ENCODE measurements around the gene WDR37.
"Not testable (repeated sequence)": the region's sequence is repeated elsewhere in the genome, so short reads cannot be mapped to it uniquely, and the experiment has no call there.

WDR37 gene

GRCh38 chr10:1158066-1158465 is 101.9 kb downstream of the WDR37 start:
- Histone ChIP-seq H3K27ac (replicated peaks; ENCODE audit: low read length) (no peak overlapping the region), H3K36me3 (replicated peaks in 1 of 2; ENCODE audit: control insufficient read depth in 2 of 2, insufficient read depth in 2 of 2, low read length in 2 of 2) (no peaks in the 10 kb centered on the region), H4K8ac (ENCODE audit: low read depth, low read length) (no peak overlapping the region), H3K23ac (ENCODE audit: low read depth, low read length, poor library complexity) (no peak overlapping the region), H3K27me3 (ENCODE audit: control insufficient read depth in 3 of 3, insufficient read depth in 3 of 3, low read depth in 1 of 3, low read length in 3 of 3) (peaks cover 0 to 21% (median 0%) of the 10 kb centered on the region in 3 experiments), H2AFZ (ENCODE audit: low read length) (no peak overlapping the region), H3K9me3 (replicated peaks in 1 of 2; ENCODE audit: control insufficient read depth in 2 of 2, insufficient read depth in 1 of 2, low read depth in 1 of 2, low read length in 2 of 2) (no peaks in the 10 kb centered on the region), H3K9ac (ENCODE audit: low read depth, low read length, poor library complexity) (no peak overlapping the region), H2BK5ac (ENCODE audit: low read length) (no peak overlapping the region), H4K91ac (ENCODE audit: low read depth, low read length, poor library complexity) (no peak overlapping the region), H2BK12ac (ENCODE audit: low read length) (no peak overlapping the region), H2AK5ac (ENCODE audit: low read depth, low read length) (no peak overlapping the region), H3K4me3 (ENCODE audit: low read length in 2 of 2) (no peak overlapping the region), H3K4ac (ENCODE audit: low read length) (no peak overlapping the region), H3K4me1 (ENCODE audit: control insufficient read depth in 2 of 2, insufficient read depth in 1 of 2, low read depth in 1 of 2, low read length in 2 of 2) (peaks cover 0 to 6% of the 10 kb centered on the region in 2 donors), H2BK120ac (ENCODE audit: low read depth, low read length) (no peak overlapping the region), H2BK15ac (ENCODE audit: low read length) (no peak overlapping the region), H3K4me2 (ENCODE audit: insufficient read depth, low read length, poor library complexity, severe bottlenecking) (no peak overlapping the region), H3K14ac (ENCODE audit: low read length) (no peak overlapping the region), H3K18ac (ENCODE audit: low read length) (no peak overlapping the region), H3K79me1 (ENCODE audit: low read depth, low read length) (no peaks in the 10 kb centered on the region)
- no peak for DNase-seq (ENCODE audit: low spot score)
- WGBS, 2 donors (ENCODE audit: extremely low coverage in 2 of 2, insufficient read length in 2 of 2, insufficient replicate concordance in 1 of 2), result no CpG with 5 or more reads among the region's 12 CpGs

DNA sequence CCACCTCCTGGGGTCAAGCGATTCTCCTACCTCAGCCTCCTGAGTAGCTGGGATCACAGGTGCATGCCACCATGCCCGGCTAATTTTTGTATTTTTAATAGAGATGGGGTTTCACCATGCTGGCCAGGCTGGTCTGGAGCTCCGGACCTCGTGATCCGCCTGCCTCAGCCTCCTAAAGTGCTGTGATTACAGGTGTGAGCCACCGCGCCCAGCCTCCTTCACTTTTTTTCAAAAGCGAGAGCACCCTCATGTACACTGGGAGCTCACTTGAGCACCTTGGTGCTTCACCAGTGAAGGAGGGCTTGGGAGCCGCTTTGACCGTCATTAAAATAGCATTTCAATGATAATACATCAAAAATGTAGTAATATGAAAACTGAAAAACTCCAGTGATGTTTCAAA is 102.4 kb downstream of the WDR37 start:
- not testable (repeated sequence) for H3K4me2 ChIP-seq (ENCODE audit: insufficient read depth, low read length, poor library complexity, severe bottlenecking); H2BK15ac ChIP-seq (ENCODE audit: low read length); H2BK120ac ChIP-seq (ENCODE audit: low read depth, low read length); H3K4me3 ChIP-seq (ENCODE audit: low read length in 2 of 2); H3K79me1 ChIP-seq (ENCODE audit: low read depth, low read length); H3K4ac ChIP-seq (ENCODE audit: low read length); H3K27ac ChIP-seq (replicated peaks; ENCODE audit: low read length); H3K18ac ChIP-seq (ENCODE audit: low read length); H2AFZ ChIP-seq (ENCODE audit: low read length); H3K23ac ChIP-seq (ENCODE audit: low read depth, low read length, poor library complexity); DNase-seq (ENCODE audit: low spot score); H2BK5ac ChIP-seq (ENCODE audit: low read length); H3K14ac ChIP-seq (ENCODE audit: low read length); H3K9me3 ChIP-seq (replicated peaks in 1 of 2; ENCODE audit: control insufficient read depth in 2 of 2, insufficient read depth in 1 of 2, low read depth in 1 of 2, low read length in 2 of 2); H3K9ac ChIP-seq (ENCODE audit: low read depth, low read length, poor library complexity); H4K91ac ChIP-seq (ENCODE audit: low read depth, low read length, poor library complexity); H2BK12ac ChIP-seq (ENCODE audit: low read length); H3K4me1 ChIP-seq (ENCODE audit: control insufficient read depth in 2 of 2, insufficient read depth in 1 of 2, low read depth in 1 of 2, low read length in 2 of 2); H4K8ac ChIP-seq (ENCODE audit: low read depth, low read length); H3K36me3 ChIP-seq (replicated peaks in 1 of 2; ENCODE audit: control insufficient read depth in 2 of 2, insufficient read depth in 2 of 2, low read length in 2 of 2); H2AK5ac ChIP-seq (ENCODE audit: low read depth, low read length)
- WGBS, 2 donors (ENCODE audit: extremely low coverage in 2 of 2, insufficient read length in 2 of 2, insufficient replicate concordance in 1 of 2), result no CpG with 5 or more reads among the region's 10 CpGs
- H3K27me3 ChIP-seq (ENCODE audit: control insufficient read depth in 3 of 3, insufficient read depth in 3 of 3, low read depth in 1 of 3, low read length in 3 of 3), result peaks cover 0 to 17% (median 0%) of the 10 kb centered on the region in 3 experiments

- DNase-seq (ENCODE audit: low spot score), result no peak
- Histone ChIP-seq H2AK5ac (ENCODE audit: low read depth, low read length) (peak overlapping the region; percentile 30), H3K79me1 (ENCODE audit: low read depth, low read length) (no peaks in the 10 kb centered on the region), H3K18ac (ENCODE audit: low read length) (peak overlapping the region; percentile 85), H2BK15ac (ENCODE audit: low read length) (no peak overlapping the region), H2AFZ (ENCODE audit: low read length) (no peak overlapping the region), H3K14ac (ENCODE audit: low read length) (peak overlapping the region; percentile 90), H3K4me1 (ENCODE audit: control insufficient read depth in 2 of 2, insufficient read depth in 1 of 2, low read depth in 1 of 2, low read length in 2 of 2) (peaks cover 0 to 3% of the 10 kb centered on the region in 2 donors), H4K91ac (ENCODE audit: low read depth, low read length, poor library complexity) (no peak overlapping the region), H4K8ac (ENCODE audit: low read depth, low read length) (no peak overlapping the region), H3K9me3 (replicated peaks in 1 of 2; ENCODE audit: control insufficient read depth in 2 of 2, insufficient read depth in 1 of 2, low read depth in 1 of 2, low read length in 2 of 2) (no peaks in the 10 kb centered on the region), H3K4me3 (ENCODE audit: low read length in 2 of 2) (peak overlapping the region in 1 of 2 donors; percentile 36), H3K9ac (ENCODE audit: low read depth, low read length, poor library complexity) (peak overlapping the region; percentile 85), H2BK120ac (ENCODE audit: low read depth, low read length) (no peak overlapping the region), H2BK12ac (ENCODE audit: low read length) (peak overlapping the region; percentile 30), H3K27ac (replicated peaks; ENCODE audit: low read length) (no peak overlapping the region), H3K4me2 (ENCODE audit: insufficient read depth, low read length, poor library complexity, severe bottlenecking) (no peak overlapping the region), H3K4ac (ENCODE audit: low read length) (no peak overlapping the region), H3K36me3 (replicated peaks in 1 of 2; ENCODE audit: control insufficient read depth in 2 of 2, insufficient read depth in 2 of 2, low read length in 2 of 2) (no peaks in the 10 kb centered on the region), H3K23ac (ENCODE audit: low read depth, low read length, poor library complexity) (peak overlapping the region; percentile 87), H2BK5ac (ENCODE audit: low read length) (no peak overlapping the region), H3K27me3 (ENCODE audit: control insufficient read depth in 3 of 3, insufficient read depth in 3 of 3, low read depth in 1 of 3, low read length in 3 of 3) (peaks cover 0 to 12% (median 0%) of the 10 kb centered on the region in 3 experiments)
- no CpG with 5 or more reads among the region's 59 CpGs for WGBS, 2 donors (ENCODE audit: extremely low coverage in 2 of 2, insufficient read length in 2 of 2, insufficient replicate concordance in 1 of 2)
Measured at GRCh38 chr10:1159131-1160061, 103.2 kb downstream of the WDR37 start.

GRCh38 chr10:1160561-1161314 is 104.6 kb downstream of the WDR37 start:
- H2BK15ac ChIP-seq (ENCODE audit: low read length), result no peak overlapping the region
- no peaks in the 10 kb centered on the region for H3K36me3 ChIP-seq (replicated peaks in 1 of 2; ENCODE audit: control insufficient read depth in 2 of 2, insufficient read depth in 2 of 2, low read length in 2 of 2)
- H3K4ac ChIP-seq (ENCODE audit: low read length), result no peak overlapping the region
- H4K91ac ChIP-seq (ENCODE audit: low read depth, low read length, poor library complexity), result peak overlapping the region; percentile 73
- H3K9ac ChIP-seq (ENCODE audit: low read depth, low read length, poor library complexity), result peak overlapping the region; percentile 73
- H2AK5ac ChIP-seq (ENCODE audit: low read depth, low read length), result no peak overlapping the region
- no peak overlapping the region for H3K4me3 ChIP-seq (ENCODE audit: low read length in 2 of 2)
- no peak overlapping the region for H2AFZ ChIP-seq (ENCODE audit: low read length)
- no peaks in the 10 kb centered on the region for H3K9me3 ChIP-seq (replicated peaks in 1 of 2; ENCODE audit: control insufficient read depth in 2 of 2, insufficient read depth in 1 of 2, low read depth in 1 of 2, low read length in 2 of 2)
- no peak for DNase-seq (ENCODE audit: low spot score)
- H3K27me3 ChIP-seq (ENCODE audit: control insufficient read depth in 3 of 3, insufficient read depth in 3 of 3, low read depth in 1 of 3, low read length in 3 of 3), result peaks cover 0 to 2% (median 0%) of the 10 kb centered on the region in 3 experiments
- H3K4me2 ChIP-seq (ENCODE audit: insufficient read depth, low read length, poor library complexity, severe bottlenecking), result no peak overlapping the region
- H3K79me1 ChIP-seq (ENCODE audit: low read depth, low read length), result no peaks in the 10 kb centered on the region
- peaks cover 0 to 2% of the 10 kb centered on the region in 2 donors for H3K4me1 ChIP-seq (ENCODE audit: control insufficient read depth in 2 of 2, insufficient read depth in 1 of 2, low read depth in 1 of 2, low read length in 2 of 2)
- H3K27ac ChIP-seq (replicated peaks; ENCODE audit: low read length), result no peak overlapping the region
- no CpG with 5 or more reads among the region's 25 CpGs for WGBS, 2 donors (ENCODE audit: extremely low coverage in 2 of 2, insufficient read length in 2 of 2, insufficient replicate concordance in 1 of 2)
- H2BK5ac ChIP-seq (ENCODE audit: low read length), result no peak overlapping the region
- no peak overlapping the region for H2BK12ac ChIP-seq (ENCODE audit: low read length)
- H3K14ac ChIP-seq (ENCODE audit: low read length), result no peak overlapping the region
- peak overlapping the region; percentile 69 for H3K18ac ChIP-seq (ENCODE audit: low read length)
- H4K8ac ChIP-seq (ENCODE audit: low read depth, low read length), result no peak overlapping the region
- no peak overlapping the region for H2BK120ac ChIP-seq (ENCODE audit: low read depth, low read length)
- peak overlapping the region; percentile 56 for H3K23ac ChIP-seq (ENCODE audit: low read depth, low read length, poor library complexity)
